ENCODE measurements around the gene MTMR10. TPM values are rescaled to one million over a fixed set of nuclear protein-coding genes. Genes with fewer than 3 reads are reported as not detected.

The MTMR10 gene
- total and polyA plus RNA-seq, 4 donors: 9.5 to 52.7 (median 21.4) TPM

DNA sequence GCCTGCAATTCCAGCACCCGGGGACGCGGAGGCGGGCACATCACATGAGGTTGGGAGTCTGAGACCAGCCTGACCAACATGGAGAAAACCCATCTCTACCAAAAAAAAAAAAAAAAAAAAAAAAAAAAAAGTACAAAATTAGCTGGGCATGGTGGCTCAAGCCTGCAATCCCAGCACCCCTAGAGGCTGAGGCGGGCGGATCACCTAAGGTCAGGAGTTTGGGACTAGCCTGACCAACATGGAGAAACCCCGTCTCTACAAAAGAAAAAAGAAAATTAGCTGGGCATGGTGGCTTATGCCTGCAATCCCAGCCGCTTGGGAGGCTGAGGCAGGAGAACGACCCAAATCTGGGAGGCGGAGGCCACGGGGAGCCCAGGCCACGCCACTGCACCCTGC is 95.2 kb downstream of the MTMR10 start:
- WGBS, 2 donors: 88 to 98% methylated on average over 9 to 12 of the region's 12 CpGs
- Histone ChIP-seq H3K36me3 (ENCODE audit: control insufficient read depth in 4 of 4, insufficient read depth in 4 of 4, low read length in 4 of 4) (no peaks in the 10 kb centered on the region), H3K9ac (ENCODE audit: insufficient read depth in 1 of 2, low read length in 2 of 2) (no peak overlapping the region), H3K4me3 (no peak overlapping the region), H3K27ac (ENCODE audit: low read depth in 1 of 2, low read length in 1 of 2) (no peak overlapping the region), H3K4me1 (ENCODE audit: control insufficient read depth in 5 of 5, insufficient read depth in 5 of 5, low read length in 5 of 5) (no peaks in the 10 kb centered on the region), H3K9me3 (ENCODE audit: control insufficient read depth in 4 of 4, insufficient read depth in 3 of 4, low read length in 3 of 4) (no peaks in the 10 kb centered on the region), H3K27me3 (ENCODE audit: control insufficient read depth in 3 of 3, insufficient read depth in 3 of 3, low read length in 2 of 3) (no peaks in the 10 kb centered on the region)
- TF ChIP-seq, protein P1, sequence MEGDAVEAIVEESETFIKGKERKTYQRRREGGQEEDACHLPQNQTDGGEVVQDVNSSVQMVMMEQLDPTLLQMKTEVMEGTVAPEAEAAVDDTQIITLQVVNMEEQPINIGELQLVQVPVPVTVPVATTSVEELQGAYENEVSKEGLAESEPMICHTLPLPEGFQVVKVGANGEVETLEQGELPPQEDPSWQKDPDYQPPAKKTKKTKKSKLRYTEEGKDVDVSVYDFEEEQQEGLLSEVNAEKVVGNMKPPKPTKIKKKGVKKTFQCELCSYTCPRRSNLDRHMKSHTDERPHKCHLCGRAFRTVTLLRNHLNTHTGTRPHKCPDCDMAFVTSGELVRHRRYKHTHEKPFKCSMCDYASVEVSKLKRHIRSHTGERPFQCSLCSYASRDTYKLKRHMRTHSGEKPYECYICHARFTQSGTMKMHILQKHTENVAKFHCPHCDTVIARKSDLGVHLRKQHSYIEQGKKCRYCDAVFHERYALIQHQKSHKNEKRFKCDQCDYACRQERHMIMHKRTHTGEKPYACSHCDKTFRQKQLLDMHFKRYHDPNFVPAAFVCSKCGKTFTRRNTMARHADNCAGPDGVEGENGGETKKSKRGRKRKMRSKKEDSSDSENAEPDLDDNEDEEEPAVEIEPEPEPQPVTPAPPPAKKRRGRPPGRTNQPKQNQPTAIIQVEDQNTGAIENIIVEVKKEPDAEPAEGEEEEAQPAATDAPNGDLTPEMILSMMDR (IDR thresholded peaks at IDR 0.05; ENCODE audit: control extremely low read depth, extremely low read depth): no peak
- no peak for ATAC-seq (ENCODE audit: insufficient read depth, low FRiP score)
- no peak for DNase-seq

DNA sequence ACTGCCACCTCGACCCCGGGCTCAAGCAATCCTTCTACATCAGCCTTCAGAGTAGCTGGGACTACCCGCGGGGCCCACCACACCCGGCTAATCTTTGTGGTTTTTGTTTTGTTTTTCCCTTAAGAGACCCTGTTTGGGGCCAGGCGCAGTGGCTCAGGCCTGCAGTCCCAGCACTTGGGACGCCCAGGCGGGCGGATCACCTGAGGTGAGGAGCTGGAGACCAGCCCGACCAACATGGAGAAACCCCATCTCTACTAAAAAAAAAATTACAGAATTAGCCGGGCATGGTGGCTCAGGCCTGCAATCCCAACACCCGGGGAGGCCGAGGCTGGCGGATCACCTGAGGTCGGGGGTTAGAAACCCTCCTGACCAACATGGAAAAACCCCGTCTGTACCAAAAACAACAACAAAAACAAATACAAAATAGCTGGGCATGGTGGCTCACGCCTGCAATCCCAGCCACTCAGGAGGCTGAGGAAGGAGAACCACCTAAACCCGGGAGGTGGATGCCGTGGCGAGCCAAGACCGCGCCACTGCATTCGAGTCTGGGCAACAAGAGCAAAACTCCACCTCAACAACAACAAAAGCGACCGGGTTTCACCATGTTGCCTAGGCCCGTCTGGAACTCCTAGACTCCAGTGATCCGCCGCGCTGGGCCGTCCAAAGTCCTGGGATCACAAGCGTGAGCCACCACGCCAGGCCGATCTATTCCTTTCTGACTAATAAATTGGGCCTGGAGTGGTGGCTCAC is 95.8 kb downstream of the MTMR10 start:
- no peak for DNase-seq
- WGBS, 2 donors: 94% methylated on average over 33 of the region's 33 CpGs
- no peaks in the 10 kb centered on the region for H3K27me3 ChIP-seq (ENCODE audit: control insufficient read depth in 3 of 3, insufficient read depth in 3 of 3, low read length in 2 of 3)

DNA sequence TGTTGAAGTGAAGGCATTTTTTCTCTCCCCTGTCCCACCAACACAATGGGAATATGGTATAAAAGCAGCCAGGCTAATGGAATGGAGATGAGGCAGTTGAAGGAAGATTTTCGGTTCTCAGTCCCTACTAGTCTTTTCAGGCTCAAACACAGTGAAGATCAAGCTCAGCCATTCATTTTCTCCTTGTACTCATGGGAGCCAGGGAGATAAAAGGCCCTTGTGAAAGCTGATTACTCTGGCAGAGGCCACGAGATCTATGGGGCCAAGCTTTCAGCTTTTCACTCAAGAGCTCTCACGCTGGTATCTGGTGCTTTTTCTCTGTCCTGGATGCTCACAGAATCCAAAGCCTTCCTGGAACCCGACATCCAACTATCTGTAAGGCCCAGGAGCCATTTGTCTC is 102.2 kb downstream of the MTMR10 start:
- no peak overlapping the region for H3K4me3 ChIP-seq
- no peaks in the 10 kb centered on the region for H3K27me3 ChIP-seq (ENCODE audit: control insufficient read depth in 3 of 3, insufficient read depth in 3 of 3, low read length in 2 of 3)
- H3K9ac ChIP-seq (ENCODE audit: insufficient read depth in 1 of 2, low read length in 2 of 2): no peak overlapping the region
- TF ChIP-seq, protein P1 (IDR thresholded peaks at IDR 0.05; ENCODE audit: control extremely low read depth, extremely low read depth): no peak
- no peaks in the 10 kb centered on the region for H3K9me3 ChIP-seq (ENCODE audit: control insufficient read depth in 4 of 4, insufficient read depth in 3 of 4, low read length in 3 of 4)
- ATAC-seq (ENCODE audit: insufficient read depth, low FRiP score): no peak
- no peak overlapping the region for H3K27ac ChIP-seq (ENCODE audit: low read depth in 1 of 2, low read length in 1 of 2)
- no peaks in the 10 kb centered on the region for H3K4me1 ChIP-seq (ENCODE audit: control insufficient read depth in 5 of 5, insufficient read depth in 5 of 5, low read length in 5 of 5)
- no peak for DNase-seq
- H3K36me3 ChIP-seq (ENCODE audit: control insufficient read depth in 4 of 4, insufficient read depth in 4 of 4, low read length in 4 of 4): no peaks in the 10 kb centered on the region
- WGBS, 2 donors: 68 to 85% methylated on average over 4 of the region's 4 CpGs

More for the DNA sequence above, 95.8 kb downstream of the MTMR10 start:
- H3K4me3 ChIP-seq: no peak overlapping the region
- no peak for ATAC-seq (ENCODE audit: insufficient read depth, low FRiP score)
- H3K27ac ChIP-seq (ENCODE audit: low read depth in 1 of 2, low read length in 1 of 2): no peak overlapping the region
- no peaks in the 10 kb centered on the region for H3K4me1 ChIP-seq (ENCODE audit: control insufficient read depth in 5 of 5, insufficient read depth in 5 of 5, low read length in 5 of 5)
- H3K9ac ChIP-seq (ENCODE audit: insufficient read depth in 1 of 2, low read length in 2 of 2): no peak overlapping the region
- H3K9me3 ChIP-seq (ENCODE audit: control insufficient read depth in 4 of 4, insufficient read depth in 3 of 4, low read length in 3 of 4): no peaks in the 10 kb centered on the region
- TF ChIP-seq, protein P1 (IDR thresholded peaks at IDR 0.05; ENCODE audit: control extremely low read depth, extremely low read depth): no peak
- H3K36me3 ChIP-seq (ENCODE audit: control insufficient read depth in 4 of 4, insufficient read depth in 4 of 4, low read length in 4 of 4): no peaks in the 10 kb centered on the region

Small RNA genes within 50 kb of the gene (small RNA-seq; reads per million reads assigned to genes)
- gene RNU6-466P (ENCODE audit: low replicate concordance): not detected

Other genes starting within 250 kb of the MTMR10 start
- gene FAN1, start 87.7 kb downstream of the MTMR10 start, total RNA-seq: 10 to 100 TPM; 15.0 to 23.0 TPM
- 1 to 10 TPM; 7.3 to 7.5 TPM for gene FAN1, start 87.7 kb downstream of the MTMR10 start, polyA plus RNA-seq
- gene TRPM1, start 110.1 kb upstream of the MTMR10 start, total RNA-seq: not detected
- gene TRPM1, start 110.1 kb upstream of the MTMR10 start, polyA plus RNA-seq: under 1 TPM in 1 of 2 donors, not detected in 1; 0.09 TPM